Endodermal cell (in vitro differentiated cells): ENCODE data around the gene C19orf73. TPM values are rescaled to one million over a fixed set of nuclear protein-coding genes. Genes with fewer than 3 reads are reported as not detected.

Experiments used
- DNase-seq: peaks from one replicate; pipeline ENCODE4 v3.0.0-alpha.2; 2017
- H3K27ac ChIP-seq: 2 replicates; pipeline ENCODE4 v1.5.1; 2013; ENCODE audit warnings: mild to moderate bottlenecking, low read depth, low read length, moderate library complexity
- H3K27me3 ChIP-seq: 2 replicates; pipeline ENCODE4 v1.6.1; 2013; ENCODE audit warnings: mild to moderate bottlenecking, low read length, moderate library complexity; ENCODE audit not compliant: insufficient read depth, control insufficient read depth, poor library complexity, severe bottlenecking
- H3K36me3 ChIP-seq: 2 replicates; pipeline ENCODE4 v1.7.0; 2013; ENCODE audit warnings: mild to moderate bottlenecking, low read length, moderate library complexity; ENCODE audit not compliant: control insufficient read depth, insufficient read depth
- H3K4me1 ChIP-seq: one replicate; pipeline ENCODE4 v1.7.0; 2013; ENCODE audit warnings: low read length; ENCODE audit not compliant: control insufficient read depth, insufficient read depth
- H3K4me3 ChIP-seq: 2 replicates; pipeline ENCODE4 v1.5.1; 2013; ENCODE audit warnings: mild to moderate bottlenecking, low read length, moderate library complexity
- H3K9ac ChIP-seq: 2 replicates; pipeline ENCODE4 v1.6.1; 2013; ENCODE audit warnings: mild to moderate bottlenecking, low read length, moderate library complexity; ENCODE audit not compliant: poor library complexity, severe bottlenecking; ENCODE audit errors: extremely low read depth
- H3K9me3 ChIP-seq: 2 replicates; pipeline ENCODE4 v1.6.1; 2013; ENCODE audit warnings: mild to moderate bottlenecking, low read length, moderate library complexity; ENCODE audit not compliant: control insufficient read depth
- H3K27ac Mint-ChIP-seq: 2 replicates; pipeline ENCODE4 v1.8.0; 2020; ENCODE audit warnings: mixed read lengths
- H3K27me3 Mint-ChIP-seq: 2 replicates; pipeline ENCODE4 v1.8.0; 2021; ENCODE audit warnings: mild to moderate bottlenecking, mixed read lengths; ENCODE audit not compliant: insufficient read depth
- H3K36me3 Mint-ChIP-seq: 2 replicates; pipeline ENCODE4 v1.8.0; 2020; ENCODE audit warnings: low read depth, mixed read lengths
- H3K4me1 Mint-ChIP-seq: 2 replicates; pipeline ENCODE4 v1.8.0; 2020; ENCODE audit warnings: mixed read lengths
- H3K4me3 Mint-ChIP-seq: 2 replicates; pipeline ENCODE4 v1.8.0; 2020; ENCODE audit warnings: mild to moderate bottlenecking, moderate library complexity, mixed read lengths
- H3K9me3 Mint-ChIP-seq: 2 replicates; pipeline ENCODE4 v1.8.0; 2020; ENCODE audit warnings: mild to moderate bottlenecking, mixed read lengths
- WGBS, 2 experiments: methylation state at CpG; one replicate each; pipeline versions ENCODE4 v1.1.5 to v1.1.7; 2013; ENCODE audit warnings: missing lambda C conversion rate in 2 of 2, mixed read lengths in 1 of 2; ENCODE audit not compliant: insufficient coverage in 1 of 2, insufficient read length in 1 of 2; 5-methylcytosine and 5-hydroxymethylcytosine counted together
- total RNA-seq, 2 donors: library from RNA; stranded (reverse); fragmentation: NEBNext Ultra II Directional in 1 of 2; extraction: Animal tissue kit (Norgen Biotek cat#: 25700) in 1 of 2; gene quantifications; 2 replicates in 1 of 2; 3 replicates in 1 of 2; pipeline ENCODE4 v1.2.1, GENCODE V29; 2021
- TF ChIP-seq, protein P1 (sequence below): fragments of 200-600 bp; sonication (generic); conservative IDR thresholded peaks from 2 replicates; pipeline ENCODE4 v1.5.0; 2021; ENCODE audit warnings: antibody characterized with exemption, mild to moderate bottlenecking

C19orf73 gene
- total RNA-seq, 2 donors from 2014 or later, result 1.9 to 2.5 TPM

- Mint-ChIP-seq H3K27ac (peak overlapping the region; percentile 84), H3K4me3 (peak overlapping the region; percentile 55), H3K9me3 (peaks cover 2% of the 10 kb centered on the region), H3K36me3 (peaks cover 4% of the 10 kb centered on the region), H3K27me3 (peaks cover 27% of the 10 kb centered on the region), H3K4me1 (peaks cover 3% of the 10 kb centered on the region)
- WGBS, 2 experiments, result 76 to 90% methylated on average over 27 to 49 of the region's 49 CpGs
- Histone ChIP-seq H3K4me1 (no peaks in the 10 kb centered on the region), H3K36me3 (no peaks in the 10 kb centered on the region), H3K9ac (no peak overlapping the region), H3K9me3 (no peaks in the 10 kb centered on the region), H3K27me3 (no peaks in the 10 kb centered on the region), H3K27ac (no peak overlapping the region), H3K4me3 (no peak overlapping the region)
- TF ChIP-seq, protein P1, sequence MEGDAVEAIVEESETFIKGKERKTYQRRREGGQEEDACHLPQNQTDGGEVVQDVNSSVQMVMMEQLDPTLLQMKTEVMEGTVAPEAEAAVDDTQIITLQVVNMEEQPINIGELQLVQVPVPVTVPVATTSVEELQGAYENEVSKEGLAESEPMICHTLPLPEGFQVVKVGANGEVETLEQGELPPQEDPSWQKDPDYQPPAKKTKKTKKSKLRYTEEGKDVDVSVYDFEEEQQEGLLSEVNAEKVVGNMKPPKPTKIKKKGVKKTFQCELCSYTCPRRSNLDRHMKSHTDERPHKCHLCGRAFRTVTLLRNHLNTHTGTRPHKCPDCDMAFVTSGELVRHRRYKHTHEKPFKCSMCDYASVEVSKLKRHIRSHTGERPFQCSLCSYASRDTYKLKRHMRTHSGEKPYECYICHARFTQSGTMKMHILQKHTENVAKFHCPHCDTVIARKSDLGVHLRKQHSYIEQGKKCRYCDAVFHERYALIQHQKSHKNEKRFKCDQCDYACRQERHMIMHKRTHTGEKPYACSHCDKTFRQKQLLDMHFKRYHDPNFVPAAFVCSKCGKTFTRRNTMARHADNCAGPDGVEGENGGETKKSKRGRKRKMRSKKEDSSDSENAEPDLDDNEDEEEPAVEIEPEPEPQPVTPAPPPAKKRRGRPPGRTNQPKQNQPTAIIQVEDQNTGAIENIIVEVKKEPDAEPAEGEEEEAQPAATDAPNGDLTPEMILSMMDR, result no peak
- DNase-seq, result peak; percentile 90
These were observed 14.1 kb upstream of the C19orf73 start for GRCh38 chr19:49132974-49133609.

GRCh38 chr19:49130325-49130724 lies 11.4 kb upstream of the C19orf73 start:
- H3K4me3 Mint-ChIP-seq, result no peak overlapping the region

GRCh38 chr19:49129238-49129583 lies 10.3 kb upstream of the C19orf73 start:
- TF ChIP-seq, protein P1, result no peak
- Mint-ChIP-seq H3K27me3 (peaks cover 46% of the 10 kb centered on the region), H3K36me3 (no peaks in the 10 kb centered on the region), H3K9me3 (no peaks in the 10 kb centered on the region), H3K4me1 (peaks cover 5% of the 10 kb centered on the region), H3K27ac (no peak overlapping the region), H3K4me3 (no peak overlapping the region)
- Histone ChIP-seq H3K4me3 (no peak overlapping the region), H3K27me3 (no peaks in the 10 kb centered on the region), H3K4me1 (no peaks in the 10 kb centered on the region), H3K27ac (no peak overlapping the region), H3K36me3 (no peaks in the 10 kb centered on the region), H3K9ac (no peak overlapping the region), H3K9me3 (no peaks in the 10 kb centered on the region)
- DNase-seq, result peak; percentile 83
- WGBS, 2 experiments, result 70 to 77% methylated on average over 8 to 16 of the region's 16 CpGs

More at GRCh38 chr19:49130325-49130724, 11.4 kb upstream of the C19orf73 start:
- no peaks in the 10 kb centered on the region for H3K9me3 Mint-ChIP-seq
- Histone ChIP-seq H3K9me3 (no peaks in the 10 kb centered on the region), H3K4me1 (no peaks in the 10 kb centered on the region), H3K36me3 (no peaks in the 10 kb centered on the region), H3K9ac (no peak overlapping the region), H3K27me3 (no peaks in the 10 kb centered on the region), H3K27ac (no peak overlapping the region), H3K4me3 (no peak overlapping the region)
- no peak for DNase-seq
- H3K36me3 Mint-ChIP-seq, result no peaks in the 10 kb centered on the region
- peaks cover 3% of the 10 kb centered on the region for H3K4me1 Mint-ChIP-seq
- peaks cover 35% of the 10 kb centered on the region for H3K27me3 Mint-ChIP-seq
- H3K27ac Mint-ChIP-seq, result no peak overlapping the region
- 91 to 94% methylated on average over 14 to 24 of the region's 24 CpGs for WGBS, 2 experiments
- TF ChIP-seq, protein P1, result no peak
